HuH-7.5 (cell line): ENCODE data around the gene BAIAP2L2.
"Not testable (repeated sequence)": the region's sequence is repeated elsewhere in the genome, so short reads cannot be mapped to it uniquely, and the experiment has no call there.

Source experiments
- DNase-seq: peaks from one replicate; pipeline ENCODE4 v3.0.0; 2011; ENCODE audit warnings: low spot score

BAIAP2L2 gene

DNA sequence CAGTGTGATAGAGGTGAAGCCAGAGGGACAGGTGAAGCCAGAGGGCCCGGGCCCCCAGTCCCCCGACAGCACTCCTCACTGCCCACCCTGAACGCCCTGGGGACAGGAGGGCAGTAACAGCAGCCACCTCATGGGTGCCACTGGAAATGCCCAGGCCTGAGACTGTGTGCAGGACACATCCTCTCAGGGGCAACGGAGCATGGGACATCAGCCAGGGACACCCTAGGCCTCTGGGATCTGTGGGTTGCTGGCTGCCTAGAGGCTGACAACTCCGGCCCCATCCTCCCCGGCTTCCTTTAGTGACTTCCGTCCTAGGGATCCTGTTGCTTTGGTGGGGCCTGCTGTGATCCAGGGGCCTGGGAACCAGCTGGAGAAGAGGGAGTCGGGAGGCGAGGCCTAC, 17.4 kb upstream of the BAIAP2L2 start:
- no peak for DNase-seq

DNA sequence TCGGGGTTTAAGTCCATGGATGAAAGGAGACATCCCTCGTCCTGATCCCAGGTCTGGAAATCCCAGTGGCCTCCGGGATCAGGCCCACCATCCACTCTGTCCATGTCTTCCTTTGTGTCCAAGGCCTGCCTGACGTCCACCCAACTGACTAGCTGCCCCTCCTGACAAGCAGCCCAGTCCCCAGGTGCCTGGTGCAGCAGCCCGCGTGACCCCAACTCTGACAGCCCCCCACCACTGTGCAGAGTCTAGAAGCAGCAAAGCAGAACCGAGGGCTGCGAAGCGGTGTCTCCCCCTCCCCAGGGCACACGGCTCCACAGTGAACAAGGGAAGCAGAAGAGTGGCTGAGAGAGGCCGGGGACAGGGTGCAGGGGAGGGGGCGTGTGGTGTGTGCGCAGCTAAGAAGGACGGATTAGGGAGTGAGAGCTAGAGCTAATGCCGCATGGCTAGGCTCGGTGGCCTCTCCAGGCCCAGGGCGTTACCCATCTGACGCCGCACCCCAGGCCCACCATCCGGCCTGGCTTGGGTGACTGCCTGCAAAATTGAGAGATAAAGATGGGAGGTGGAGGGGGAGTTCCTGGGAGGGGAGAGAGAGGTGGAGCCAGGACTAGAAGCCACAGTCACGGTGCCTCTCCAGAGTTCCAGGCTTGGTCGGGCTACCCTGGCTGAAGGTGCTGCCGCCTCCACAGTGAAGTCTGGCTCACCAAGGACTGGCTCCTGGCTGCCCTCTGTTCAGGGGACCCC, 16.6 kb upstream of the BAIAP2L2 start:
- DNase-seq = no peak

DNA sequence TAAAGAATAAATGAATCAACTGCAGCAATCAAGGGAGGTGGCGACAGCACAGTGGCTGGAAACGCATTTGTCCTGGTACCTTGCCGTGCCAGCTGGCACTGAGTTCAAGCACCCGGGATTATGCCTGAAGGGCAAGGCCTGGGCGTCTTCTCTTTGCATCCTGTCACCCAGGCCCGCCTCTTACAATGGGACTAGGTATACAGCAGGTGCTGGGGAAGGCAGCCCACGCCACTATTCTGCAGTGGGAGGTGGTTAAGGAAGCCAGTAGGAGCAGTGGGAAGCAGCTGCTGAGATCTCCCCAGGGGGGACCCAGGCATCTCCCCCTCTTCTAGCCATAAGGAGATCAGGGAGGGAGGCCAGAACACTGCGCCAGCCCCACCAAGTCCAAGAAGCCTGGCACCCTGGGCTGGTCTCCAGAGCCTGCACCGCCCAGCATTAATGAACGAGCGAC, 15.3 kb upstream of the BAIAP2L2 start:
- no peak for DNase-seq

DNA sequence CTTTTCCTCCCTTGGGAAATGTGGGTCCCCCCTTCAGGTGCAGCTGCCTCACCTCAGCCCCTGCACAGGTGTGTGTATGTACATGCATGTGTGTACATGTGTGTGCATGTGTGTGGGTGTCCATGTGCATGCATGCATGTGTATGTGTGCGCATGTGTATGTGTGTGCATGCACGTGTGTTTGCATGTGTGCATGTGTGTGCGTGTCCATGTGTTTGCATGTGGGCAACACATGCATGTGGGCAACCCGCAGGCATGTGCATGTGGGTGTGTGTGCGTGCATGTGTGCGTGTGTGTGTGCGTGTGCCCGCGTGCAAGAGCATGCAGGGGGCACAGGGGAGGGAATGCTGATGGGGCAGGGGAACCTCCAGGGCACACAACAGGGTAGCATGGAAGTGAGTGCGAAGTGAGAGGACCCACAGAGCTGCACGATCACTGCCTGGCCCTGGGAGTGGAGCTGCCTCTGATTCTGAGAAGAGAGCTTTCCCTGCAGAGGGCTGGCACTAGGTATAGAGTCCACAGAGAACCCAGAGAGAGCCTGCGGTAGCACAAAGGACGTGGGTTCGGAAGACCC, 14.6 kb upstream of the BAIAP2L2 start:
- DNase-seq = no peak

DNA sequence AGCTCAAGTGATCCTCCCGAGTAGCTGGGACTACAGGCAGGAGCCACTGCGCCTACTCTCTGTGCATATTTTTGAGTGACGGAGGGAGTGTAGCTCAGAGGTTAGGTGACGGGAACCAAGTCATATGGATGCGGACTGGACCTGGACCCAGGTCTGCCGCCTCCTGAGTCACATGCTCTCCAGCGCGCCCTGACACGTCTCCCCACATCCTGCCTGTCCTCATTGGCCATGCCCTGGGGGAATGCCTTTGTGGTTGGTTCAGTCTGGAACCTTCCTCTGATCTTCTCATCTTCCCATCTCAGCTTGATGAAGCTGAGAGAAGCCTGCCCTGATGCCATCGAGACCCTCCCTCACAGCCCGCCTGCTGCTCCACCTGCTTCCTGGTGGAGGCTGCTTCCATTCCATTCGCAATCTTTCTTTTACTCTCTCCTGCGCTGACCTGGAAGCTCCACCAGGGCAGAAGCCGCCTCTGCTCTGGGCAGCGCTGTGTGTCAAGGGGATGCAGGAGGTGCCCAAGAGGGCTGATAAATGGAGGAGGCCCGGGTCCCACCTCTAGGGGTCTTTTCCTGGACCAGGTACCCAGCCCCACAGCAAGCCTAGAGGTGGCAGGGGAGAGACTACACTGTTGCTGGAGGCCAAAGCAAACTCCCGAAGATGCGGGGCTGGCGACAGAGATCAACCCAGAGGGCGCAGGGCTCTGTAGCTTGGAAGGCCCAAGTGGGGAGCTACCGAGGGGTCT, 13.9 kb upstream of the BAIAP2L2 start:
- no peak for DNase-seq

DNA sequence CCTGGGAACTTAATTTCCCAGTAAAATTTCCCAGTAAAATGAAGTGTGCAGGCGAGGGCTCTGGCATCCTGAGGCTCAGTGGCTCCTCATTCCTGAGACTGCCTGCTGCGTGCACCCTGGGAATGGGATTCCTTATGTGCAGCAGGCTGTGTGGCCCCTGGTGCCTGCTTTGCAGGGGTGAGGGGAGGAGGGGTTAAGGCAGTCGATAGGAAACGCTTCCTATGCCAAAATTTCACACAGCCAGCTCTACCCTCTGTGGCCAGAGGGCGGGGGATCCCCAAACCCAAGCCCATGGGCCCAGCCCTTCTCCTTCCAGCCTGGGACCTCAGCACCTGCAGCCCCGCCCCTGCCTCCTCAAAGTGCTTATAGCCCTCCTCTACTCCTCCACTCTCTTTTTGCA, 12.1 kb upstream of the BAIAP2L2 start:
- no peak for DNase-seq

DNA sequence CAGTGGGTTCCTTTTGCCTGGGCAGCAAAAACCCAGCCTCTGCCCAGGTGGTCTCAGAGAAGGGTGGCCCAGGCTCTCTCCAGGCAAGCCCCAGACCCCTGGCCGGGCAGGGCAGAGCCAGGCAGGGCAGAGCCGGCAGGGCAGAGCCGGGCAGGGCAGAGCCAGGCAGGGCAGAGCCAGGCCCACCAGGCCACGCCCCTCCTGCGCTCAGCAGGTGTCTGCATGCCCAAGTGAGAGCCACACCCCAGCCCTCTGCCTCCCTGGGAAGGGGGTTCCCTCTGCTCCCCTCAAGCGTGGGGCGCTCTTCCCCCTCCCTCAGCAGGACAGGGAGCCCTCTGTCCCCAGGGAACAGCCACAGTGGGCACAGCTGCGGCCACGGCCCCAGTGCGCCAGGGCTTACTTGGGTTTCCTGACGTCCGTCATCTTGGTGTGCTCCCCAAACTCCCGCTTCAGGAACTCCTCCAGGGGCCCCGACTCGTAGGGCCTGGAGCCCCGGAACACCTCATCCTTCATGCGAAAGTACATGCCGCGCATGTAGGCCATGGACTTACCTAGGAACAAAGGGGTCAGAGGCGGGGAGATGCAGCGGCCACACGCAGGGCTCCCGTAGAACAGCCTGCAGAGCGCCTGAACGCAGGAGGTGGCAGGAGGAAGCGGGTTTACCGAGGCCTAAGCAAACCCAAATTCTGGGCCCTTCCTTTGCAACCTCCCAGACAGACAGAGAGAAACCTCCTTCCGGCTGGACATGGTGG, 10.1 kb upstream of the BAIAP2L2 start:
- DNase-seq = no peak

DNA sequence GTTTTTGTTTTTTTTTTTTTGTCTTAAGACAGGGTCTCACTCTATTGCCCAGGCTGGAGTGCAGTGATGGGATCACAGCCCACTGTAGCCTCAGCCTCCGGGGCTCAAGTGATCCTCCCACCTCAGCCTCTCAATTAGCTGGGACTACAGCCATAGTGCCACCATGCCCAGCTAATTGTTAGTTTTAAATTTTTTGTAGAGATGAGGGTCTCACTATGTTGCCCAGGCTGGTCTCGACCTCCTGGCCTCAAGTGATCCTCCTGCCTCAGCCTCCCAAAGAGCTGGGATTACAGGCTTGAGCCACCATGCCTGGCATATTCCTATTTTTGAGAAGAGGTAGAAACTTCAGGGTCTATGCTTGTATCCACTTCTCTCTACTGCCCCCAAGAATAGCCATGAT, 8.3 kb upstream of the BAIAP2L2 start:
- not testable (repeated sequence) for DNase-seq

DNA sequence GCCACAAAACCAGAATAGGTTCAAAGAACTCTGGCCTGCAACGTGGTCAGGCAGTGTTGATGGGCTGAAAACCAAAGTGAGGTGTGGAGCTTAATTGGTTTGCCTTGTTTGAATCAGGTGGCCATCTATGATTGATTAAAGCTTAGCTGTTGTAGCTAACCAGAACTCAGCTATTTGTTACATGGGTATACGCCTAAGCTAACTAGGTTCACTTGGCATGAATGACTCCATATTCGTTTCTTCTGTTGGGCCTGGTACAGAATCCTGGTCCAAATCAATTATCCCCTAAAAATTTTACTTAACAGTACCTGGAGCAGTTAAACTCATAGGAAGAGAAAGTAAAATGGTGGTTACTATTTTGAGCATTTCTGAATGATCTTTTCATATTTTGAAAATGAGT, 7.7 kb upstream of the BAIAP2L2 start:
- no peak for DNase-seq

DNA sequence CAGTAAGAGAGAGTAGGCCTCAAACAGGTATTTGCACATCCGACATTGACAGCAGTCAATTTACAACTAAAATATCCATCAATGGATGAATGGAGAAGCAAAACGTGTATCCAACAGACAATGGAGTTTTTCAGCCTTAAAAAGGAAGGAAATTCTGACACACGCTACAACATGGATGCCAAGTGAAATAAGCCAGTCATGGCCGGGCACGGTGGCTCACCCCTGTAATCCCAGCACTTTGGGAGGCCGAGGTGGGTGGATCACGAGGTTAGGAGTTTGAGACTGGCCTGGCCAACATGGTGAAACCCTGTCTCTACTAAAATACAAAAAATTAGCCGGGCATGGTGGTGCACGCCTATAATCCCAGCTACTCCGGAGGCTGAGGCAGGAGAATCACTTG, 7.1 kb upstream of the BAIAP2L2 start:
- not testable (repeated sequence) for DNase-seq

DNA sequence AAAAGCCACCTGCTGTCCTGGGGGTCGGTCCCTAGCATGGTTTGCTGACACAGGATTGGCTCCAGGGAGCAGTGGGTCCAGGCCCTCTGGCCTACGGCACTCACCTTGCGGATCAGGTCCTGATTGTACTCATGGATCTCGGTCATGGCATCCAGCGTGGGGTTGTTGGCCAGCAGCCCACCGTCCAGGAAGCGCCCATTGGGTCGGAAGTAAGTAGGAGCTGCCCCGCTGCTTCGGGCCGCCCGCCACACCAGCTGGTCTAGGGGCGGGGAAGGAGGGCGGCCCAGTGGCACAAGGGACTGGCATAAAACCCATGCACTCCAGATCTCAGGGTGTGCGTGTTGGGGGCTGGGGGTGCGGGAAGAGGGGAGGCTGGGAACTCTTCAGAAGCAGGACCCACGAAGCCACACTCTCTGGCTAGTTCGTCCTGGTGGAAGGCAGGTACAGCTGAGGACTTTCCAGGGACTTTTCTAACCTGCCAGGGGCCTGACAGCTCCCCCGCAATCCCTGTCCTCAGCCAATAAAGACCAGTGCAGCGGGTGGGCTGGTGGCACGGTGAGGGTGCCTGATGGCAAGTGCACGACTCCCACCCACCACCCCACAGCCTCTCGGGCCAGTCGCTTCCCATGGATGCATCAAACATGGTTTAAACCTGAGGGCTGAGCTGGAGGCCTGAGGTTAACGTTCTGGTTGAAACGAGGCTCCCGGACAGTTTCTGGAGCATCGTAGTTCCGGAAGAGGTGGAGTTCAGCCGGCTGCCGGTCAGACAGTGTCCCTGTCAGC, 5.1 kb upstream of the BAIAP2L2 start:
- no peak for DNase-seq

DNA sequence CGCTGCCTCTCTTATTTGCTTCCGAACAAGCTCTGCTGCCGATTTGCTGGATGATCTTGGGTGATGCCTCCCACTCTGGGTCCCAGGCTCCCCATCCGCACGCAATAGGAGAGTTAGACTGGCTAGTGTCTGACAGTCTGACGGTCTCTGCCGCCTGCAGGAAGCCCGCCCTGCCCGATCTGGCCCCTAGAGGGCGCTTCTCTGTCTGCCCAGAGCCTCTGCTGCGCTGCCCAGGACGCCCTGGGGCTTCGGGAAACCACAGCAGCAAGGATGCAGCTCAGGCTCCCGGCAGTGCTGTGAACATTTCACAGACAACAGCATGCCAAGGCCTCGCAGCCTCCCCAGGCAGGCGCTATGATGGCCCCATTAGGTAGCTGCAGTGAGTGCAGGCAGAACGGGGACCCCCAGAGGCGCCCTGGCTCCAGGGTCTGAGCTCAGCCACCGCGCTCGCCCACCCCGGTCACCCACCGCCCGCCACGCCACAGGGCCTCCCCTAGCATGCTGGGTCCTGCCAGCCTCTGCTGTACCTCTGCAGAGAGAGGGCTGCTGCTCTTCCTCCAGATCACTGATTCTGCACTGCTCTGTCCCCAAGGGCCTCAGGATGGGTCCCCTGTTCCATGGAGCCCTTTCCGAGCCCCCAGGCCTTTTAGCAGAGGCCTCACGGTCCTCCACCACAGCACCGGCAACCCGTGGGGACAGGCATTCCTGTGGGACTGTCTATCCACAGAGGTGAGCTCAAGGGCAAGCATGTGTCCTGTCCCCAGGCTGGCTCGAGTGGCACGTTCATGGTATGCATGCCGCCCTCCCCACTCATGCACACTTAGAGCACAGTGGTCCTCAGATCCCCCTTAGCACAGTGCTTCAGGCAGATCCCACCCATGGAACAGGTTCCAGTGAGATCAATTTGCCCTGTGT, 4.3 kb upstream of the BAIAP2L2 start:
- peak; percentile 97 for DNase-seq

DNA sequence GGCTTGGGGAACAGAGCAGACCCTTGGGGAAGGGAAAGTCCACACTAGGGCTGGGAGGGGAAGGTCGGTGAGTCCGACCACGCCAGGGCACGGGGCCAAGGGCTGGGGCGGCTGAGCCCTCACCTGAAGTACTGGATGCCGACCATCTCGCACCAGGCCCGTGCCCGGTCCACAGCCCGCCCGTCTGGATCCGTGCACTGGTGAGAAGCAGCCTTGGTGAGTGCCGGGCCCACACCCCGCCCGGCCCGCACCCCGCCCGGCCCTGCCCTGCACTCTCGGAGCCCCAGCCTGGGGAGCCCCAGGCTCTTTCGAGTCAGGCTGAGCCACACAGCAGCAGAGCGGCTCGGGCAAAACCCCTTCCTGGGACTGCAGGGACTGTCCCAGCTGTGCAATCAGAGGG, 1.9 kb upstream of the BAIAP2L2 start:
- no peak for DNase-seq

DNA sequence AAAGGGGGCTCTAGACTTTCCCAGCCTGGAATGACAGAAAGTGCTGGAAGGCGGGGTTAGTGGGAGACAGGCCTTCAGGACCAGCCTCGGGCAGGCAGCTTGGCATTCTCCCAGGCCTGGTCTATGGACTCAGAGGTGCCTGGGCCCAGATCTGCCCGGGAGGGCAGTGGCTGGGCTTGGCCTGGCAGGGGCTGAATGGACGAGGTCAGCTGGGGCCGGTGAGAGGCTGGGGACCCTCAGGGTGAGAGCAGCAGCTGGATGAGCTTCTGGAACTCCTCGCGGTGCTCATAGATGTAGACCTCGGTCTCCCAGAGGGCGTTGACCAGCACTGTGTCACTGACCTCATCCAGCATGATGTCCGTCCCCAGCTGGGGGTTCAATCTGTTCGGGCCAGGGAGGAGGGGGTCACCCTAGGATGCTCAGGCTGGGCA, 1.5 kb upstream of the BAIAP2L2 start:
- DNase-seq = no peak

DNA sequence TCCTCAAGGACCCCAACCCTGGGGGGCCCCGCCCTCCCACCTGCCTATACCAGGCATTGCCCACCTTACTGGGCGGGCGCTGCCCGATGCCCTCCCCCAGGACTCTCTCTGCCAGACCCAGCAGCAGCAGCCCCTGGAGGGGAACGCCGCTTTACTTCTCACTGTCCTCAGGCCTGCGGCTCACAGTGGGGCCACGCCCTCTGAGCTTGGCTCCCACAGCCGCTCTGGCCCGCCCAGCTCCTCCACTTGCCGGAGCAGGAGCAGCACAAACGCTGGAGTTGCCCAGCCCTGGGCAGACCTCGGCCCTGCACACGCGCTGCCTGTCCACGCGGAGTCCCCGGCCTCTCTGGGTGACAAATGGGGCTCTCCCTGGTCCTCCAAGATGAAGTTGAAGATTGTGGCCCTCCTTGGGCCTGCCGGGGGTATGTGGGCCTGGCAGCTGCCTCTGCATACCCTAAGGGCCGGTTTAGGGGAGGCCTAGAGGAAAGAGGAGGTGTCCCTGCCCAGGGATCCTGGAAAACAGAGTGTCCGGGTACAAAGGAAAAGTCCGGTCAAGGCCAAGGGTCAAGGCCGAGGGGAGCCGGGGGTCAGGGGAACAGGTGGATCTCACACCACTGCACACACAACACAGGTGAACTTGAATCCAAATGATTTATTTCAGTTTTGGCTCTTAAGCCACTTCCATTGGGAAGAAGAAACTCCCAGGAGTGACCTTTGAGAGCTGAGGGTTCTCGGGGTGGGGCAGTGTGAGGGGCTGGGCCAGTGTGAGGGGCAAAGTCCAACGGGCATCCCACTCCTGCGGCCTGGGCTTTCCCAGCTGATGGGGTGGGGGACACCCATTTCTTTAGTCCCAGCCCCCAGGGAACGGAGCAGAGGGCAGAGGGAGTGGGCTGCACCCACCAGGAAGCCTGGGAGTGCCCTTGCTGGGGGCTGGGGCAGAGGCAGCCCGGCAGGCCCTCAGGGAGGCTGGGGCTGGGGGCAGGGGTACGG, 674 bp upstream of the BAIAP2L2 start:
- DNase-seq = peak; percentile 78

DNA sequence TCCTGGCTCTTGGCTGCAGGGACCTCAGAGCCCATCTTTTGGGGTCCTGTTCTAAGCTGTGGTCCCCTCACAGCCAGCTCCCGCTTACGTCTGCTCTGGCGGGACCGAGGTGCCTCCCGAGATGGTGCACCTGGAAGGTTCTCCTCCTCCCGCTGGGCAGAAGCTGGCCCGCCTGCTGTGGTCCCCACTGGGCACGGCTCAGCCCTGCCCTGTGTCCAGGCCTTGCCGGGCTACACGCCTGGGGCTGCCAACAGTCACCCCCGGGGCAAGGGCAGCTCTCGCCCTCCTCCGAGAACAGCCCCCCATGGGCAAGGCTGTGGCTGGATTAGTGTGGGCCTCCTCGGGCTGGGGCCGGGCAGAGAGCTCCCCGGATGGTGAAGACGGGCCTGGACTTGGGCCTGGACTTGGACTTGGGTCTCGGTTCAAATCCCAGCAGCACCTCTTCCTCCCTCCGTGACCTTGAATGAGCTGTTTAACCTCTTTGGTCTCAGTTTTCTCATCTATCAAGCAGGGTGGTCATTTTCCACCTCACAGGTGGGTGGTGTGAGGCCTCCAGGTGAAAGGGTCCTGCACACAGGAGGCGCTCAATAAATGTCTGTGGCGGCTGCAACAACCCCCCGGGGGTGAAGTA, 998 bp downstream of the BAIAP2L2 start:
- no peak for DNase-seq

DNA sequence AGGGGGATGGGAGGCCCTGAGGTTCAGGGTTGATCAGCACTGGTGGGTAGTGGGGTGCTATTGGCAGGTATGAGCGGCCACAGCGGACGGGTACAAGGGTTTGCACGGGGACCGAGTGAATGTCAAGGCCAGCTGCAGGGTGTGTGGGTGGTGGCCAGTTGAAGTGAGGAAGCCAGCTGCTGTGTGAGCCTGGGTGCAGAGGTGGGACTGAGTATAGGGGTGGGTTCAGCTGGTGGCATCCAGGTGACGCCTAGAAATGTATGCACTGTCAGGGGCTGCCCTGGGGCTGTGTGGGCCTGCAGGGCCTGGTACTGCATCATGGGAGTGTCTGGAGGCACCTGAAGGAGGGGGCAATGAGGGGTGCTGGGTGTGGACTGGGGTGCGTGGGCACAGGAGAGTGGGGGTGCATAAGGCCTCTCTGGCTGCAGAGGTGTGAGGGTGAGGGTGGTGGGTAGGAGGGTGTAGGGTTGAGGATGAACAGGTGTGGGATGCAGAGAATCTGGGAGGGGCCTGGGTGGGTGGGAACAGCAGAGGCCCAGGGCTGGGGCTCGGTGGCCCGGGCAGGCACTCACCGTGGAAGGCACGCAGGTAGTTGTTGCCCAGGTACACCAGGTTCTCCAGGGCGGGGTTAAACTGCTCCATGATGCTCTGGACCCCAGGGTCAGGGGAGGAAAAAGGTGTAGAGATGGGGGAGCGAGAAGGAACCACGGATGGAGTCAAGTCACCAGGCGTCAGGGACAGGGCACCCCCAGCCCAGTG, 1.7 kb downstream of the BAIAP2L2 start:
- DNase-seq = no peak
